ENCODE data around the gene CAPN9.
"Not testable (repeated sequence)": the region's sequence is repeated elsewhere in the genome, so short reads cannot be mapped to it uniquely, and the experiment has no call there.

The CAPN9 gene

GRCh38 chr1:230747127-230747730, at the start of gene CAPN9:
Gene CAPN9, plus strand, starts transcription at chr1:230747388. Its CDS starts 109 bp downstream, at chr1:230747497.
- no peak for DNase-seq

DNA sequence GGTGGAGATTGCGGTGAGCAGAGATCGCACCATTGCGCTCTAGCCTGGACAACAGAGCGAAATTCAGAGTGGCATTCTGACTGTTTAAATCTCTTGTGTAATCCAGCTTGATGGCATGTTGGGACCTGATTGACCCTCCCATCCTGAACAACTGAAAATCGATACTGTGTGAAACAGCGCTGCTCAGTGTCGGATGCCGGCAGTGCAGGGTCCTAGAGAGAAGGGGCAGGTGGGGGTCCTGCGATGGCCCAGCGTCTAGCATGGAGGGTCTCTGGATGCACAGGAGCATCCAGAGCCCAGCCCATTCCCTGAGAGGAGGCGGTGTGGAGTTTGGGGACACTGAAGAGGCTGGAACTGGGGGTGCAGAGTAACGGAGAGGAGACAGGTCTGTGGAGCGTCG, 49.1 kb upstream of the CAPN9 start:
- no peak for DNase-seq

- DNase-seq: not testable (repeated sequence)
Measured at GRCh38 chr1:230698964-230699363, 48.2 kb upstream of the CAPN9 start.

GRCh38 chr1:230699716-230700115, 47.5 kb upstream of the CAPN9 start:
- DNase-seq: no peak

GRCh38 chr1:230700132-230700531, 47.1 kb upstream of the CAPN9 start:
- no peak for DNase-seq

GRCh38 chr1:230701434-230701833, 45.8 kb upstream of the CAPN9 start:
- DNase-seq: no peak

GRCh38 chr1:230701895-230702768, 45.1 kb upstream of the CAPN9 start:
- no peak for DNase-seq

DNA sequence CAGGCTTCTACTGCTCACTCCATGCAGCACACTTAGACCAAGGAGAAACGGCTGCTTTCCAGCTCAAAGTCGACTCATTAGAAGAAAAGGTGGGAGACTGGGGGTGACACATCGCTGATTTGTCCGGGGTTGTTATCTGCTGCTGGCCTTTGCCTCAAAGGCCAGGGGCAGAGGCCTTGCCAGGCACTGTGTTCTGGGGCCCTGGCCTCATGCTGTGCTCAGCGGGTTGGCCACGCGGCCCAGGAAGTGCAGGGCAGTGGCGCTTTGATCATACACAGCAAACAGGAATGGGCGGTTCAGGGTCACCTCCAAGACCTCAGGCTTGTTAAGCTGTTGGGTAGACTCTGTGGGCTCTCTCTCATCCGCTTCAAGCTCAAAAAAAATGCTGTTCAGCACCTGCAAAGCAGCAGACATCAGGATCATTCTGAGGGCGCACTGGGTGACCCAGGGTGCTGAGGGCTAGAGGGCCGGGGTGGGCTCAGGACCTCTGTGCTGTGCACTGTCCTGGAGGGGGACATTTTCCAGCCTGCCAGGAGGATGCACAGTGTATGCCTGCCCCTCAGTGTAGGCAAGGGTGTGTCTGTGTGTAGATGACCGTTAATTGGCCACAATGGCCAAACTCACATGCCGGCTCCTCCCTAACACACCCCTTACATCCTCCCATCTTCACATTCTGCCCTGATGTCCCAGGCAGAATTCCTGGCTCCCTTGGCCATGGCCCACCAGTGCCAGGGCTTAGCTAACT, 44.1 kb upstream of the CAPN9 start:
- no peak for DNase-seq

DNA sequence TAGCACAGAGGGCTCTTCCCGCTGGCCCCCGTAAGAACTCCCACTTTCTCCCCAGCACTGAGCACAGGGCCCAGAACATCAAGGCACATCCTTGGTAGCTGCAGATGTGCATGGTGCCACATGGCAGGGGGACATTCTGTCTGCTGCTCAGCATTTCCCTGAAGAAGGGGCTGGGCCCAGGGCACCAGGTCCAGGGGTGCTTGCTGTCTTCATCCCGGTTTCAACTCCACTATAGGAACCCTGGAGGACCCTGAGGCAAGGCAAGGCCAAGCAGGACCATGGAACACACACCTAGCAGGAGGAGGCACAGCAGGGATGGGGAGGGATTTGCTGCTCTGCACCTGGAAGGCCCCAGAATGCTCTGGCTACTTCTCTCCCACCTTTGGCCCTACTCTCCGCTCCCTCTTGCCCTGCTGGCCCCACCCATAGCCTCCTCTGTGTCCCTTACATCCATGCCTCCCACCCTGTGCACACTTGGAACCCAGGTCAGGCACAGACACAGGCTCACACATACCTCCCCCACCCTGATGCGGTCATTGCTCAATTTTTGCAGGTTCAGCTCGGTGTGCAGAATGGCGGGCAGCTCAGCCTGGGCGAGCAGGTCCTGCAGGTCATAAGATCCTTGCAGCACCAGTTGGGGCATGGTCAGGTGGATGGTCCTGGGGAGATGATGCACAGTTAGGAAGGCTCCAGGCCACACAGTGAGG, 43.4 kb upstream of the CAPN9 start:
- DNase-seq: no peak

- no peak for DNase-seq
Measured at GRCh38 chr1:230704830-230705229, 42.4 kb upstream of the CAPN9 start.

- no peak for DNase-seq
Measured at GRCh38 chr1:230705289-230706019, 41.7 kb upstream of the CAPN9 start.

- DNase-seq: no peak
Measured at GRCh38 chr1:230706020-230706699, 41.0 kb upstream of the CAPN9 start.

DNA sequence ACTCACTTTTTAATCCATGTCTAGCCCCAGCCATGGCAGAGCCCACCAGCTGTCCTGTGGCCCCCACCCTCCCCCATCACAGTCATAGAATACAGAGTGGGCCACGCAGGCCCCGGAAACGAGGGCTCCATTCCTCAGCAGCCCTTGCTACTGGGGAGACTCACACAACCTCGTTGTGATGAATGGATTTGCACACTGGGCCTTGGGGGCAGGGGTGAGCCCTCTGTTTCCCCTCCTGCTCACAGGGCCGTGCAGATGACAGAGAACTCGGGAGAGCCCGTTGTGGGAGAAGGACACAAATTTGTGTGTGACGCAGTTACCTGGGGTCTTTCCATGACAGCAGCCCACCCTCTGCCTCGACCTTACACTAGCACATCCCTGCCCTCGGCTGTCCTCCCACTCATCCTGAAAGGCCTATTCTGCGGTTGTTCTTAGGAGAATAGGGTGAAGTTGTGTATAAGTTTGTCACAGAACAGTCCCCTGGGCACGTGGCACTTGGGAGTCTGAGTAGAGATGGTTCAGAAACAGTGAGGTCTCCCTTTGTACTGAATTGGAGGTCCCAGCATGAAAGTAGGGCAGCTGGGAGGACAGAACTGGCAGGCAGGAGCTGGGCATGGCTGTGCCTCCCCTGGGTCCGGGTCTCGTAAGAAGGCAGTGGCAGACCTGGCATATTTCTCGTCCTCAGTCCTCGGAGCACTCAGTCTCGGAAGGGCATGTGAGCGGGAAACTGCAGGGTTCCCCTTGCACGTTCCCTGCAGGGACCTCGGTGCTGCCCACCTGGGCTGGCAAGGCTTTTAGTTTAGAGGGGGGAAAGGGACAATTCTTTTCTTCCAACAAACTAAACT, 40.1 kb upstream of the CAPN9 start:
- no peak for DNase-seq

DNA sequence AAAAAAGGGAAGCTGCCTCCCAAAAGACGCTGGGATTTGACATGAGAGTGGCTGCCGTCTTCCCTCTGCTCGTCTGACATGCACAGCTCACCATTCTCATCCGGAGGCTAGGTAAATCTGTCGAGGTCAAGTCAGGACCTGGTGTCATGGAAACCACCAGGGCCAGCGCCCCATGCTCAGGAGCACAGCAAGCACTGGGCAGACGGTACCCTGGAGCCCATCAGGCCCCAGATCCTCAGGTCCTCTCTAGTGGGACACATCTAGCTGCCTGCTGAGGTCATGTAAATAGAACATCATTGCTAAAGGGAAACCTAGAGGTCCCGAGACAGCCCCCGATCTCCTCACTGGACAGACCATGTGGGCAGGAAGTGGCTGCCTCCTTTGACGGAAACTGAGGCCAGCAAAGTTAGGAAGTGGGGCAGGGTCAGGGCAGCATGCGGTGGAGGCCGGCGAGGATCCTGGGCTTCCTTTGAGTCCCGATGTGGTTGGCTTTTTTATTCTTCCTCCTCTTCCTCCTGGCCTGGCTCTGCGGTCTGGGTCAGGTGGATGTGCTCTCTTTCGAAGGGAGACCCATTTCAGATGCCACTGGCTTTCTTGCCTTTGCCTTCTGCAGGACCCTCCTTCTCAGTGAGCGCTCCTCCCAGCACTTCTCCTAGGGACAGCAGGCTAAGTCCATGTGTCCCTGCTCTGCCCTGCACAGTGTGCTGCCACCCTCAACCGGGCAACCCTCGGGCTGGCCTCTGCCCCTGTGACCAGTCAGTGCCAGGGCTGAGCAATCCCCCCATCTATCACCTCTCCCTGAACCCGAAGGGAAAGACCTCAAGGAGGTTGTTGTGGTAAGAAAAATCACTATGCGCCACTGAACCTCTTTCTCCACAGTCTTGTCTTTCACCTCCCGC, 39.2 kb upstream of the CAPN9 start:
- no peak for DNase-seq

GRCh38 chr1:230708631-230709580, 38.3 kb upstream of the CAPN9 start:
- no peak for DNase-seq

- DNase-seq: no peak
Measured at GRCh38 chr1:230709619-230710542, 37.3 kb upstream of the CAPN9 start.

DNA sequence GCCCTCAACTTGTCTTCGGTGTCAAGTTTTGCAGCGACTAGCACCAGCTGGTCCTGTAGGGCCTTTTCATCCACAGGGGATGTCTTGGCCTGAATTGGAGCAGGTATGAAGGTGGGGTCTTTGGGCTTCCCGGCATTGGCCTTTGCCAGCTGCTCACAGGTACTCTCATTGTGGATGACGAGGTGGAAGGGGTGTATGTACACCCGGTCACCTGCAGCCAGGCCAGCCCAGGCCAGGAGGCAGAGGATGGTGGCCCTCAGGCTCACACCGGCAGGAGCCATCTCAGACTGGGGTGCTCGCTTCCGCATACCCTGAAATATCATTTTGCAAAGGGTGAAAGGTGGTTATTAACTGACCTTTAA, 36.7 kb upstream of the CAPN9 start:
- DNase-seq: no peak
